ACC112 (cell line): Measurements from ENCODE around the gene CDH4.
"Not testable (repeated sequence)": the region's sequence is repeated elsewhere in the genome, so short reads cannot be mapped to it uniquely, and the experiment has no call there.

Experiments
- H2AFZ ChIP-seq: fragments of 200-600 bp; sonication (generic); one replicate; pipeline ENCODE4 v1.6.0; 2017; ENCODE audit warnings: antibody characterized with exemption, low read length; ENCODE audit not compliant: unreplicated experiment
- H3K27ac ChIP-seq: fragments of 200-600 bp; sonication (generic); 2 replicates; pipeline ENCODE4 v1.5.1; 2014; ENCODE audit warnings: low read depth, mild to moderate bottlenecking, antibody characterized with exemption, low read length, moderate library complexity
- H3K27me3 ChIP-seq: fragments of 200-600 bp; sonication (generic); 2 replicates; pipeline ENCODE4 v1.6.1; 2014; ENCODE audit warnings: mild to moderate bottlenecking, antibody characterized with exemption, low read length, moderate library complexity, mixed read lengths; ENCODE audit not compliant: insufficient read depth
- H3K36me3 ChIP-seq: fragments of 200-600 bp; sonication (generic); 2 replicates; pipeline ENCODE4 v1.6.1; 2016; ENCODE audit warnings: mild to moderate bottlenecking, antibody characterized with exemption, low read length, moderate library complexity, mixed read lengths; ENCODE audit not compliant: insufficient read depth
- H3K4me1 ChIP-seq: fragments of 200-600 bp; sonication (generic); one replicate; pipeline ENCODE4 v1.6.1; 2016; ENCODE audit warnings: low read length, mixed read lengths; ENCODE audit not compliant: insufficient read depth, unreplicated experiment, control insufficient read depth
- H3K4me3 ChIP-seq: fragments of 200-600 bp; sonication (generic); 2 replicates; pipeline ENCODE4 v1.5.1; 2014; ENCODE audit warnings: mild to moderate bottlenecking, low read depth, low read length
- H3K79me2 ChIP-seq: fragments of 200-600 bp; sonication (generic); one replicate; pipeline ENCODE4 v1.6.0; 2016; ENCODE audit warnings: low read length; ENCODE audit not compliant: control insufficient read depth, unreplicated experiment, insufficient read depth

CDH4 gene

DNA sequence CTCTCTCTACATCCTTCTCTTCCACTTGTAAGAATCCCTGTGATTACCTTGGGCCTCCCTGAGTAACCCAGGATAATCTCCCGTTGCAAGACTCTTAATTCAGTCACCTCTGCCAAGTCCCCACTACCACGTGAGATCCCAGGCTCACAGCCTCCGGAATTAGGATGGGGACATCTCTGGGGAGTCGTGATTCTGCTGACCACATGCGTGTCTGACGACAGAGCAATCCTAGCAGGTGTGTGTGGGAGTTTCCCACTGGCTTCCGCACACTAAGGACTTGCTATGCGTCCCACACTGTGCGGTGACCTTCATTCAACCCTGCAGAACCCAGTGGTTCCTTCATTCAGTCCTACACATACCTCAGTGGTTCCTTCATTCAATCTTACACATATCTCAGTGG lies 11.9 kb downstream of the CDH4 start:
- Histone ChIP-seq H3K4me1 (no peaks in the 10 kb centered on the region), H3K27me3 (no peaks in the 10 kb centered on the region), H3K79me2 (peaks cover 9% of the 10 kb centered on the region), H3K4me3 (no peak overlapping the region), H3K36me3 (peaks cover 3% of the 10 kb centered on the region; the same call in 1 of the 2 replicates), H2AFZ (no peak overlapping the region), H3K27ac (no peak overlapping the region)

DNA sequence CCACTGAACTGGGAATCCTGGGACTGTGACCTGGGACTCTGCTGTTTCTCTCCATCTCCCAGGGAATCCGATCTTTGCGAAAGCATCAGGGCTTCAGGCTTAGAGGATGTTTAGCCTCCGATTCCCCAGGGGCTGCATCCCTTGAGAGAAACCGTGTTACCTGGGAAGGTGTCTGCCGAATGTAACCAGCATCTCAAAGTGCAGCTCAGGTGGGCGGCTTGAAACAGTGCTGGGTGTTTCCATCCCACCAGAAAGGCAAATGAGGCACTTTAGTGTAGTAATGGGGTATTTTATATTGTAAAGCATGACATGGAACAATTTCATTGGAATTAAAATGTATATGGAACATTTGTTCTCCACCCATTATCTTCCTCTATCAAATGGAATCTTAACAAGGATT lies 15.2 kb downstream of the CDH4 start:
- H3K27ac ChIP-seq, result no peak overlapping the region

GRCh38 chr20:61268024-61268423 lies 16.0 kb downstream of the CDH4 start:
- Histone ChIP-seq H3K36me3 (peaks cover 8% of the 10 kb centered on the region; the same call in 1 of the 2 replicates), H3K27me3 (no peaks in the 10 kb centered on the region), H2AFZ (no peak overlapping the region), H3K4me1 (no peaks in the 10 kb centered on the region), H3K27ac (no peak overlapping the region), H3K4me3 (no peak overlapping the region), H3K79me2 (peaks cover 5% of the 10 kb centered on the region)

More for the DNA sequence above, 15.2 kb downstream of the CDH4 start:
- Histone ChIP-seq H3K27me3 (no peaks in the 10 kb centered on the region), H2AFZ (no peak overlapping the region), H3K36me3 (peaks cover 8% of the 10 kb centered on the region; the same call in 1 of the 2 replicates), H3K4me1 (no peaks in the 10 kb centered on the region), H3K79me2 (peaks cover 5% of the 10 kb centered on the region), H3K4me3 (no peak overlapping the region)

DNA sequence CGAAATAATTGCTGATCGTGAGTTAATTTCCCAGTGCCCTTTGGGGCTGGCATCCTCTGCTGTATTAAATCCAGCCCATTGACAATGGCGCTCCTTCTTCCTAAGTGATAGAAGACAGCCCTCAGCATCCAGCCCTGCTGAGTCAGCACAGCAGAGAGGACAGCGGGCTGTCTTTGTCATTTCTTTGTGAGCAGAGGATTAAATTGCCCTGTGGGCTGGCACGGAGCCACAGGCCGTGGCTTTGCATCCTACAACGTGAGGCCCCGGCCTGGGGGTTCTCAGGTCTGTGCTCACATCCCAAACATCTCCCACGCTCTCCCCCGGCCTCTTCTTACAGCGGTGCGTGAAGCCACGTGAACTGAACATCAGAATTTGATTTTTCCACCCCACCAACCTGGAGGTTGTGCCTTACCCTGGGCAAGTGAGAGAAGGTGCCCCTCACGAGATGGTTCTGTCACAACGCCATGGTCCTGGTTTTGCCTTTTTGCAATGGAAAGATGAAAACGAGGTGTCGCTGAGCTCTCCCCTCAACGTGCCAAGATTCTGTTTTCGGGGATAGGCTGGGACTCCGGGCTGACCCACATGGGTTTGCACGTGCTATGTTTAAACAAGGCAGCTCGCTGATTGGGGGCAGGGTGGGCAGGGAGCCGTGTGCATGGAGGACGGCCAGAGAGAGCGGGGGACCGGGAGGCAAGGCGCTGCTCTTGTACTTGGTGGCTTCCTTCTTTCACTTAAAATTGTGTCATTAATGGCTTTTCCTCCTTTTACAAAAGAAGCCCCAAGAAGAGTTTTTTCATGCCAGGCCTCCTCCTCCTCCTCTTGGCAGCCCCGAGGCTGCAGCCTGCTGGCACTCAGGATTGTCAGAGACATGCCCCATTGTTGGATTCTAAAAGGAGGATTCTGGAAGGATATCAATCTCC lies 19.5 kb downstream of the CDH4 start:
- H3K36me3 ChIP-seq, result peaks cover 5% of the 10 kb centered on the region; the same call in 1 of the 2 replicates
- no peak overlapping the region for H2AFZ ChIP-seq
- H3K4me3 ChIP-seq, result no peak overlapping the region
- peaks cover 5% of the 10 kb centered on the region for H3K79me2 ChIP-seq
- no peaks in the 10 kb centered on the region for H3K4me1 ChIP-seq
- no peak overlapping the region for H3K27ac ChIP-seq
- H3K27me3 ChIP-seq, result no peaks in the 10 kb centered on the region

DNA sequence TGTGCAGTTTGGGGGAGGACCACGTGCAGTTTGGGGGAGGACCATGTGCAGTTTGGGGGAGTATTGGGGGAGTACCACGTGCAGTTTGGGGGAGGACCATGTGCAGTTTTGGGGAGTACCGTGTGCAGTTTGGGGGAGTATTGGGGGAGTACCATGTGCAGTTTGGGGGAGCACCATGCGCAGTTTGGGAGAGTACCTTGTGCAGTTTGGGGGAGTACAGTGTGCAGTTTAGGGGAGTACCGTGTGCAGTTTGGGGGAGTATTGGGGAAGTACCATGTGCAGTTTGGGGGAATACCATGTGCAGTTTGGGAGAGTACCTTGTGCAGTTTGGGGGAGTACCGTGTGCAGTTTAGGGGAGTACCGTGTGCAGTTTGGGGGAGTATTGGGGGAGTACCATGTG lies 21.0 kb downstream of the CDH4 start:
- H3K27ac ChIP-seq, H3K4me1 ChIP-seq, H3K27me3 ChIP-seq, H3K79me2 ChIP-seq, H3K4me3 ChIP-seq, H3K36me3 ChIP-seq, H2AFZ ChIP-seq: not testable (repeated sequence)

DNA sequence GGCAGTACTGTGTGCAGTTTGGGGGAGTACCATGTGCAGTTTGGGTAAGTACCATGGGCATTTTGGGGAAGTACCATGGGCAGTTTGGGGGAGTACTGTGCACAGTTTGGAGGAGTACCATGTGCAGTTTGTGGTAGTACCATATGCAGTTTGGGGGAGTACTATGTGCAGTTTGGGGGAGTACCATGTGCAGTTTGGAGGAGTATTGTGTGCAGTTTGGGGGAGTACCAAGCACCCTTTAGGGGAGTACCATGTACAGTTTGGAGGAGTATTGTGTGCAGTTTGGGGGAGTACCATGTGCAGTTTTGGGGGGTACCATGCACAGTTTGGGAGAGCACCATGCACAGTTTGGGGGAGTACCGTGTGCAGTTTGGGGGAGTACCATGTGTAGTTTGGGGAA lies 21.6 kb downstream of the CDH4 start:
- not testable (repeated sequence) for H3K27ac ChIP-seq, H3K36me3 ChIP-seq, H3K4me3 ChIP-seq, H2AFZ ChIP-seq, H3K4me1 ChIP-seq, H3K27me3 ChIP-seq, H3K79me2 ChIP-seq

DNA sequence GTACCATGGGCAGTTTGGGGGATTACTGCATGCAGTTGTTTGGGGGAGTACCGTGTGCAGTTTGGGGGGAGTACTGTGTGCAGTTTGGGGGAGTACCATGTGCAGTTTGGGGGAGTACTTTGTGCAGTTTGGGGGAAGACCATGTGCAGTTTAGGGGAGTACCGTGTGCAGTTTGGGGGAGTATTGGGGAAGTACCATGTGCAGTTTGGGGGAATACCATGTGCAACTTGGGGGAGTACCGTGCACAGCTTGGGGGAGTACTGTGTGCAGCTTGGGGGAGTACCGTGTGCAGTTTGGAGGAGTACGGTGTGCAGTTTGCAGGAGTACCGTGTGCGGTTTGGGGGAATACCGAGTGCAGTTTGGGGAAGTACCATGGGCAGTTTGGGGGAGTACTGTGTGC lies 22.3 kb downstream of the CDH4 start:
- Histone ChIP-seq H2AFZ (no peak overlapping the region), H3K4me1 (no peaks in the 10 kb centered on the region), H3K36me3 (peaks cover 5% of the 10 kb centered on the region; the same call in 1 of the 2 replicates), H3K27me3 (no peaks in the 10 kb centered on the region), H3K4me3 (no peak overlapping the region), H3K79me2 (peaks cover 8% of the 10 kb centered on the region), H3K27ac (no peak overlapping the region)

DNA sequence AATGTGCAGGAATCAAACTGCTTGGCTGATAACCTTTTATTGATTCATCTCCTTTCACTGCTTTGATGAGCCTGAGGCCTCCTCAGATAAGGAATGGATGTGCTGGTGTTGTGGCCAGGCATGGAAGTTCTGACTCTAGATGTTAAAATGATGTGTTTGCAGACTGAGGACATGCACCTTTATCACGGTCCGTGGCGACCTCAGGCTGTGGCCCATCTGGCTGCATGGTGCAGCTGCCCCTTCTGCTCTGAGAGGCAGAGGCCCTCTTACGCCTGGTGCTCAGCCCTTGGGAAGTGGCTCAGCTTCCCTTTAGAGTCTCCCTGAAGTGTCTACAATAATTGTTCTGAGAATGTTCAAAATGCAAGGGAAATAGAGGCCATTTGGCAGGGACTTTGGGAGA lies 26.2 kb downstream of the CDH4 start:
- Histone ChIP-seq H3K4me1 (no peaks in the 10 kb centered on the region), H3K36me3 (no peaks in the 10 kb centered on the region), H3K27ac (no peak overlapping the region)

DNA sequence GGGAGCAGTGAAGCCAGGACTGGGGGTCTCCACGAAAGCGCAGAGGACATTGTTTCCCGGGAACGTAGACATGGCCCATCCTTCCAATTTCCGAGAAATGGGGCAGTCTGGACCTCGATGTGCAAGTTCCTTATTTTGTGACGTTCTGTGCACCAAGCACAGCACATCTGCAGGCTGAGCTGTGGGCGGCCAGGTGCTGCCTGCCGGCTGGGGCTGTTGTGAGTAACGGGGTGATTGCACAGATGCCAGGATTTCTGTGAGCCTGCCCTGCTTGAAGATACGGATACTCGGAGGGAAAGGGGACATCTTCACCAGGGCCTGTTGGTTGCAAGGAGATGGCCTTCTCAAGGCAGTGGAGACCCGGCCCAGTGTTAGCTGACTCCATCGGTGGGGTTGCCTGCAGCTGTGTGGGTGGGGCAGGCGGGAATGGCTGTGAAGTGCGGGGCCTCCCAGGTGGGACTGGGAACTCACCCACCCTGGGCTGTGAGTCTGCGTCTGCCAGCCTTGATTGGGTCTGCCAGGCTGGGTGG lies 27.6 kb downstream of the CDH4 start:
- Histone ChIP-seq H3K4me3 (no peak overlapping the region), H3K36me3 (no peaks in the 10 kb centered on the region), H2AFZ (no peak overlapping the region), H3K27me3 (no peaks in the 10 kb centered on the region), H3K4me1 (no peaks in the 10 kb centered on the region), H3K79me2 (peaks cover 8% of the 10 kb centered on the region), H3K27ac (no peak overlapping the region)

More for the DNA sequence above, 26.2 kb downstream of the CDH4 start:
- Histone ChIP-seq H3K4me3 (no peak overlapping the region), H2AFZ (no peak overlapping the region), H3K27me3 (no peaks in the 10 kb centered on the region), H3K79me2 (peaks cover 5% of the 10 kb centered on the region)

- H3K27ac ChIP-seq, result no peak overlapping the region
- H3K4me1 ChIP-seq, result no peaks in the 10 kb centered on the region
- H3K79me2 ChIP-seq, result peaks cover 8% of the 10 kb centered on the region
- no peak overlapping the region for H3K4me3 ChIP-seq
- H2AFZ ChIP-seq, result no peak overlapping the region
- H3K27me3 ChIP-seq, result no peaks in the 10 kb centered on the region
- H3K36me3 ChIP-seq, result no peaks in the 10 kb centered on the region
These were observed 28.3 kb downstream of the CDH4 start for GRCh38 chr20:61280217-61280980.
